ENCODE data around the gene RDH13. TPM values are rescaled to one million over a fixed set of nuclear protein-coding genes. Genes with fewer than 3 reads are reported as not detected.

RDH13 gene
- total RNA-seq, 1 experiment from 2014 or later = 31.1 TPM

GRCh38 chr19:55099557-55100506 is 36.9 kb upstream of the RDH13 start:
- intact Hi-C loops (cut with micrococcal nuclease) = no loop called here
- DNase-seq (ENCODE audit: low read depth, low spot score) (no peak), ATAC-seq (peak; percentile 67)
- POLR2A ChIA-PET = no interaction called here
- H3K4me3 ChIP-seq (replicated peaks in 1 of 2; ENCODE audit: low read depth in 1 of 2, low read length in 2 of 2) = no peak overlapping the region
- BruUV-seq (replicated peaks) = no TSS peak
- RAD21 ChIA-PET (ENCODE audit: low non-redundant PET in 1 of 2, low total read pairs in 2 of 2, uncharacterized antibody in 2 of 2, unreplicated experiment in 2 of 2) = no interaction called here
- H3K79me2 ChIP-seq (ENCODE audit: insufficient read depth, low read length) = no peaks in the 10 kb centered on the region
- no peak overlapping the region for H3K27ac ChIP-seq (ENCODE audit: low read depth, low read length)
- H3K9me2 ChIP-seq (ENCODE audit: insufficient read depth) = no peaks in the 10 kb centered on the region
- no peaks in the 10 kb centered on the region for H3K27me3 ChIP-seq (ENCODE audit: insufficient read depth, low read length)
- TF ChIP-seq TCF7L2 (IDR thresholded peaks at IDR 0.05; ENCODE audit: borderline replicate concordance, extremely low read depth, insufficient read depth, insufficient read length) (no peak), CTCF (IDR thresholded peaks at IDR 0.05 in 2 of 3, conservative IDR thresholded peaks at IDR 0.05 in 1 of 3; ENCODE audit: borderline replicate concordance in 1 of 3, insufficient read depth in 1 of 3, low read depth in 2 of 3, low read length in 2 of 3) (peak; percentile 10 to 50 (median 33); a peak in 4 of 6 replicates), RAD21 (IDR thresholded peaks at IDR 0.05; ENCODE audit: low read depth) (peak; percentile 51)
- no peaks in the 10 kb centered on the region for H3K4me1 ChIP-seq (ENCODE audit: control insufficient read depth in 1 of 2, insufficient read depth in 2 of 2, low read length in 2 of 2)
- no peak overlapping the region for H2AFZ ChIP-seq (ENCODE audit: low read depth, low read length, poor library complexity, severe bottlenecking)
- no peaks in the 10 kb centered on the region for H3K9me3 ChIP-seq (ENCODE audit: control insufficient read depth in 1 of 2, insufficient read depth in 1 of 2, low read depth in 1 of 2, low read length in 2 of 2)
- H3K9ac ChIP-seq (ENCODE audit: low read length) = no peak overlapping the region
- CTCF ChIA-PET = no interaction called here
- H3K4me2 ChIP-seq (ENCODE audit: low read length) = no peak overlapping the region
- peaks cover 4 to 12% of the 10 kb centered on the region in 2 experiments; a peak in 3 of 4 replicates for H3K36me3 ChIP-seq (ENCODE audit: control insufficient read depth in 1 of 2, insufficient read depth in 2 of 2, low read length in 2 of 2)
- no peaks in the 10 kb centered on the region for H4K20me1 ChIP-seq (ENCODE audit: insufficient read depth)

Measured in HCT116 (cell line).